GM21619 (cell line): ENCODE data around the gene NPBWR2.
A peak's percentile ranks its signal among the peaks of the same experiment; 100 is the strongest.
"Not testable (repeated sequence)": the region's sequence is repeated elsewhere in the genome, so short reads cannot be mapped to it uniquely, and the experiment has no call there.

Experiments used
- ATAC-seq: cut with Tn5 transposase; IDR thresholded peaks from one replicate; pipeline ENCODE4 v1.9.1; 2021; ENCODE audit not compliant: unreplicated experiment

NPBWR2 gene

DNA sequence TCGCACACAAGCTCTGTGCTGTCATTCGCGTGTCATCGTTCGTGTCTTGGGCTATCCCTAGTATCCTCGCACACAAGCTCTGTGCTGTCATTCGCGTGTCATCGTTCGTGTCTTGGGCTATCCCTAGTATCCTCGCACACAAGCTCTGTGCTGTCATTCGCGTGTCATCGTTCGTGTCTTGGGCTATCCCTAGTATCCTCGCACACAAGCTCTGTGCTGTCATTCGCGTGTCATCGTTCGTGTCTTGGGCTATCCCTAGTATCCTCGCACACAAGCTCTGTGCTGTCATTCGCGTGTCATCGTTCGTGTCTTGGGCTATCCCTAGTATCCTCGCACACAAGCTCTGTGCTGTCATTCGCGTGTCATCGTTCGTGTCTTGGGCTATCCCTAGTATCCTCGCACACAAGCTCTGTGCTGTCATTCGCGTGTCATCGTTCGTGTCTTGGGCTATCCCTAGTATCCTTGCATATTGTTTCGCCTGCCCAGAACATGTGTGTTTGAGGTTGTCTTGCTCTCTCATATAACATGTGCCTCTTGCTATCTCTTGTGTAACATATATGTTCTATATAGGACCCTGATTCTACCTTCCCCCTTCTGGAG, 20.0 kb downstream of the NPBWR2 start:
- ATAC-seq = not testable (repeated sequence)

DNA sequence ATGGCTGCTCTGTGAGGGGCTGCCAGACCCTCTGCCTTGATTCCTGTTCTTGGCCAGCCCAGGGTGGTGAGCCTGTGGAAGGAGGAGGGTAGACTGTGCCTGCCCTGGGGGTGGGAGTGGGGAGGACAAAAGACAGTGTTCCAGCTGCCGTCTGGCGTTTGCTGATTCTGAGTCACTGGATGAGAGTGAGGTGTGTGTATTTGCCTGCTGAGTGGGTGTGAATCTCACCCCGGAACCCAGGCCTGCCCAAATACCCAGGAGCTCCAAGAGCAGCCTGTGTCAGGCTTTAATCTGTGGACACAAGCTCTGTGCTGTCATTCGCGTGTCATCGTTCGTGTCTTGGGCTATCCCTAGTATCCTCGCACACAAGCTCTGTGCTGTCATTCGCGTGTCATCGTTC, 20.6 kb downstream of the NPBWR2 start:
- ATAC-seq = no peak

DNA sequence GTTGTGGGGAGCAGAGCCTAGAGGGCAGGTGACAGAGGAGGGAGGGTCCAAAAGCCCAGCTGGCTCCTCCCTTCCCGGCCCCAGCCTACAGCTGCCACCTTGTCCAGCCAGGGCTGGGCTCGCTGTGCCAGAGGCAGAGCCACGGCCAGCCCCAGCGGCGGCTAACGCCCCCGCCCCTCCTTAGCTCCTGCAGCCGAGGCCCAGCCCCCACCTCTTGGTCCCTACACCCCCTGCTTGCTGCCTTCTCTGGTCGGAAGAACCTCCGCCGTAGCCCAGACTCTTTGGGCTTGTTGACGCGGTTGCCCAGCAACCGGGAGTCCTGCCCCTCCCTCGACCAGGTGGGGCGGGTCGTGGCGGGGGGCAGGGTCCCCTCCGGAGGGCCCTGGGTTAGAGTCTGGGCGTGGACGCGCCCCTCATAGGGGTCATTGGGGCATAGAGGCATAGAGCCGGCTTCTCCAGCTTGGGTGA, 22.6 kb downstream of the NPBWR2 start:
- no peak for ATAC-seq

DNA sequence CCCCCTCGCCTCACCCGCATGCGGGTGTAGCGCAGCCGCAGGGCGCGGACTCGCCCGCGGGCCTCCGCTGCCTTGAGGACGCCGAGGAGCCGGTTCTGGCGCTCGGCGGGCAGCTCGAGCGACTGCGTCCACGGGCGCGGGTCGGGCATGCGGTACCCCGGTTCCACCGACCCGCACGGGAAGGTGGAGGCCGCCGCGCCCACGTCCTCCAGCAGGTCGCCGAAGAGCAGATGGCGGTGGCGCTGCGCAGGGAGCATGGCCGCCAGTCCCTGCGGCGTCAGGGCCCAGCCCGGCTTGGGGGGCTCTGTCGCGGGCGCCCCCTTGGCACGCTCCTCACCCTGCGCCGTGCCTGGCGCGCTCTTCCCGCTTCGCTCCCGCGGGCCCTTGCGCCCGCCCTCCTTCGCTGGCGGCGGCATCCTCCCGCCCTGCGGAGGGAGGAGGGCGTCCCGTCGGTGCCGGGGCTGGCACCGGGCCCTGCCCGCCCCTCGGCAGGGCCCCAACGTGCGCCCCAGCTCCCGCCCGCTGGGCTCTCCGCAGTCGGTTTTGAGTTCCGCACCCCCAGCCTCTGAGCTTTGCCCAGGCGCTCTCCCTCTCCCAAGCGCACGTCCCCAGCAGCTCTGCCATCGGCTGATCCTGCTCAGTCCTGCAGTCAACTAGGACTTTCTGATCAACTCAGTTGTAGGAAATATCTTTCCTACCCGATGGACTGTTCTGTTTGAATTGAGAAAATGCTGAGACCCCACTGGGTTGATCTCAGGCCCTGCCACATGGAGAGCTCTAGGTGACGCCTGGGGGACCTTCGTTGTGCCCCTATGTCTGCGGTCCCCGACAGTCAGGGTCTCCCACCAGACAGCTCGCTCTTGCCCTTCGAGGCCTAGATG, 23.3 kb downstream of the NPBWR2 start, which contains the start of gene LKAAEAR1:
Gene LKAAEAR1, minus strand, starts transcription at position 595 of the 881 bp plus-strand sequence. Its CDS starts 179 bp downstream, at position 416.
- ATAC-seq = no peak

DNA sequence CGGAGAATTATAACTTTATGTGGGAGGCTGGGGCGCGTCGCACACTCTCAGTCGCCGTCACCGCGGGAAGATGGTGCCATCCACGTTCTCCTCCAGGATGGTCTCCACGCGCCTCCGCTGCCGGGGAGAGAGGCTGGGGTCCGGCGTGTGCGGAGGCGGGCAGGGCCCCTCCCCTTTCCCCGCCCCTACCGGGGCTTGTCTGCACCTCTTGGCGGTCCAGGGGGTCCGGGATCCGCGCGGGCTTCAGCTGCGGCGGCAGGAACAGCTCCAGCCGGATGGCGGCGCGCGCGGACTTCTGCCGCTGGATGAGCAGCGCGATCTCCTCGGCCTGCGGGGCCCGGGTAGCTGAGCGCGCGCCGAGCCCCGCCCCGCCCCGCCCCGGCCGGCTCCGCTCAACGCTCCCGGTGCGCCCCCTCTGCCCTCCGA, 24.0 kb downstream of the NPBWR2 start:
- no peak for ATAC-seq

DNA sequence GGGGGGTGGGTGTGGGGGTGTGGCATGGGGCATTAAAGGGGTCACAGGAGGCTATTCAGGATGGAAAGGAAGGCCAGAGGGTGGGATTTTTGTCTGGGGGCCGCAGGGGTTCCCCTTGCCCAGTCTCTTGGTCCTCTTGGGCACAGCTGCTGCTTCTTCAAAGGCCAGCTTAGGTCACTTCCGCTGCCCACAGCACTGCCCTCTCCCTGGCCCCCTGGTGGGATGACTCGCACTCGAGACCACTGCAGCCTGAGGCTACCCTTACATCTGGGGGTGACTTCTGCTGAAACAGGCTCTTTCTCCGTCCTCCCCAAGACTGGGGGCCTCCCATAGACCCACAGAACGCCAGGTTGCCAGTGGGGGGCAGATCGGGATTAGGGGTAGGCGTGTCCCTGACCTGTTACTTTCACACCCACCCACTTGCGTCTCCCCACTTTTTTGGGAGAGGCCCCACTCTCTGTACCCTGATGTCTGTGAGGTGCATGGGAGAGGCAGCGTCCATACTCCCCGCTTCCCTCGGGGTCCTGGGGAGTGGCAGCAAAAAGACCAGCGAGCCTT, 24.5 kb downstream of the NPBWR2 start:
- no peak for ATAC-seq

DNA sequence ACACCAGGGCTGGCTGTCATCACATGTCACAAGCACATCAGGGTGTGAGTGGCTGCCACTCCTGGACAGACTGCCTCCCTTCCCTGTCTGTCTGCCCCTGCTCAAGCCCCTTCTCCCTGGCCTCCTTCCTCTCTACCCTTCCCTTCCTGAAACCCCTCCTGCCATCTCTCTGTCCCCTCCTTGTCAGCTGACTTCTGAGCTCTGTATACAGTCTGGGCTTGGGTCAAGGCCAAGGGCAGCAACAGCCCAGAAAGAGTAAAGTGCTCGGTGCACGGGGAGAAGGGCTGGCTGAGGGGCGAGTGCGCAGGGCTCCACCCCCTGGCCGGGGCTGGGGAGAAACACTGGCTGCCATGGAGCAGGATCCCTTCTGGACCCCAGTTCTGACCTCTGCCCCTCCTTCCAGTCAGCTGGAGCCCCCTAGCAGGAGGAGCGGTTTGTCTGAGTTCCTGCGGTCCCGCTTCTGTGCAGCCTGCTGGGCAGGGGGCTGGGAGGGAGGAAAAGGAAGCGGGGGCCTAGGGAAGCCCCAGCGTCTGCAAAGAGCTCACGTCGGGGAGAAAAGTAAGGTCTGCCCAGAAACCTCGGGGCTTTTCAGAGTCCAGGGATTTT, 25.1 kb downstream of the NPBWR2 start:
- ATAC-seq = no peak

DNA sequence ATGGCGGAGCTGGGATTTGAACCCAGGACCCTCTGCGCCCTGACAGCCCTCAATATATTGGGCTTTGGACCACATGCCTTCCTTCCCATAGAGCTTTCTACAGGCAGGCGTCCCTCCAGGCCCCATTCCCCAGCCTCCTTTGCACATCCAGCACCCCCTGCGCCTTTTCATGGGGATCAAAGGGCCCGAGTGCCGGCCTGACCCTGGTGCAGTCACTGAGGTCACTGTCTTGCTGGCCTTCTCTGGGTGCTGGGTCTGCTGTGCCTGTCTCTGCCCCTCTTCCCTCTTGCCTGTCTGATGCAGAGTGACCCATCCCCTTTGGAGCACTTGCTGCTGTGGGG, 25.8 kb downstream of the NPBWR2 start:
- no peak for ATAC-seq

DNA sequence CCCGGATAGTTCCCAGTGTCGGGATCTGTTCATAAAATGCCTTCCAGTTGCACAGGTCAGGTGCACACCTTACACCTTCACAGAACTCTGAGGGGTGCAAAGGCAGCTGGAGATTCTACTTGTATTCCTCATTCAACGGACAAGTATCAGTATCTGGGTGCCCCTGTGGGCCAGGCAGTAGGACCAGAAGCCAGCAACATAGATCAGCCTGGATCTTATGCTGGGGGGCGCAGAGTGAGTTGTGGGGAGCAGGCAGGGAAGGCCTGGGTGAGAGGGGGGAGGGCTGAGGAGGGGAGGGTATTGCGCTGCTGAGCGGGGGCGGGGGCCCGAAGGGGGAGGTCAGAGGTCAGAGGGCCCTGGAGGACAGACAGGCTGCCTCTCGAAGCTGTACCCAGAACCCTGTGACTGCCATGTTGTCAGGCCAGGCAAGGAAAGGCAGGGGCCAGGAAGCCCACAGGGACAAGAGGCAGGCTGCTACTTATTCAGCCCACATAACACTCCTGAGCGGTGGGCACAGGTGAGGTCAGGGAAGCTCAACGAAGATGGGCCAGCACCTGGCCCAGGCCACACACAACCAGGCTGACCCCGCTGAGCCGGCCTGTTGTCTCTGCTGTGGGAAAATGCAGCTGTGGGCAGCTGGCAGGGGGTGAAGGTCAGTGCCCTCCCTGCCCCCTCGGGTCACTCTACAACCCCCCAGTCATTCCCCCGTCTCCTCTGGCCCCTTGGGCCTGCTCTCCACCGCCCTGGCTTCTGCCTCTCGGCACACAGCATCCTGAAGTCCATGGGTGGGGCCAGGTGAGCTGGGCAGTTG, 26.3 kb downstream of the NPBWR2 start:
- no peak for ATAC-seq

DNA sequence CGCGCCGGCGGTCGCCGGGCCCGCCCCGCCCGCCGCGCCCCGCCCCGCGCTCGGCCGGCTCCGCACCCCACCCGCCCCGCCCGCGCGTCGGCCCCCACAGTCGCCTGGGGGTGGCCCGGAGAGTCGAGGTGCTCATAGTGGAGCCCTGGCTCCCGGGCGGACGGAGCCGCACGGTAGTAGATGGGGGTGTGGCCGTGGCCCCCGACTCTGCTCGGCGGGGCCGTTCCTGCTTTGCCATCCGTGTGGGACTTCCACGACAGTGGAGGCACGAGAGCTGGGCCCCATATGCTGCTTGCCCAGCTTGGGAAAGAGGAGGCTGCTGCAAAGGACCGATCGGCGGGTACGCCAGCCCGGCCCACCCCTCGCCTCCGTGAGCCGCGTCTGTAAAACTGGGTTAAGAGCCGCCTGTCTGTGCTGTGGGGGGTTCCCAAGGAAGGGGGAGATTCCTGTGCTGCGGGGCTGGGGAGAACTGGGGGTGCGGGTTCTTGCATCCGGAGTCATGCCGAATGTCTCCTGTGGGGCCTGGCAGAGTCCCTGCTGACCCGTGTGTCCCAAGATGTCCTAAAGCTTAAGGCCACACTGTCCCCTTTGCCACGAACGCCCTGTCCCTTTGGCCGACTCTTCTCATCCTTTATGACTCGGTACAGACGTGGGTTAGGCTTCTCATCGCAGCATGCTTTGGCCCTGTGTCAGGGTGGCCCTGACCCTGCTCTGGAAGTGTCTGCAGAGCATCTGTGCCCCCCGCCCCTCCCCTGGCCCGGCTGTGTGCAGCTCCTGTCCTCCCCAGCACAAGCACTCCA, 27.2 kb downstream of the NPBWR2 start, which contains the start of gene OPRL1:
Gene OPRL1, plus strand, starts transcription at position 70 of the 800 bp plus-strand sequence. CDS start 12,639 bp downstream, outside the sequence.
- ATAC-seq = no peak

DNA sequence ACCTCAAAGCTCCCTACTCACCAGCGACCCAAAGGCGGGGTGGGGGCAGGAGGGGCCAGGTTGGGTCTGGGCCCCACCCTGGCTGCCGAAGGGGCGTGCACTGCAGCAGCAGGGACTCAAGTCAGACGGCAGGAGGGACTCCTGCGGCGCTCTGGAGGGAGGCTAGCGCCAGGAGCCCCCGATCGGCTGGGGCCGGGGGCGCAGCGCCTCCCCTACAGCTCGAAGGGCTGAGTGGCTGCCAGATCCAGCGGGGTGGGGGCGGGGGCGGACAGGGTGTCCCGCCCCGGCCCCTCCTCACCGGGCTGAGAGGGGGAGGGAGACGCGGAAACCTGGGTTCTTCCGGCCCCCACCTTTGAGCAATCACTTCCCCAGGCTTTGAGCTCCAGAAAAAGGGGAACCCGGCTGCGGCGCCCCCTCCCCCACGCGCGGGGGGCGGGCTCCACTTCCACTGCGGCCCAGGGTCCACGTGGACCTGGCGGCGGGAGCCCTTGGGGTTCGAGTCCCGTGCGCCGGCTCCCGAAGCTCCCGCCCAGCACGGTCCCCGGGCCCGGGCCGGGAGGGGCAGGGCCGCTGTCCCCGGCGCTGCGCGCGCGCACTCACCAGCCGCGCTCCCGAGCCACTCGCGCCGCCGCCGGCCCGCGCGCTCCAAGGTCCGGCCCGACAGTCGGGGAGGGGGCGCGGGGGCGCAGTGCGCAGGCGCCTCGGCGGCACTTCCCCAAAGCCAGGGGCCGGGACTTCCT, 27.9 kb downstream of the NPBWR2 start, which contains the start of gene RGS19:
Gene RGS19, minus strand, starts transcription at position 246 of the 740 bp plus-strand sequence. CDS start 2,632 bp downstream, outside the sequence.
- peak; percentile 36 for ATAC-seq

DNA sequence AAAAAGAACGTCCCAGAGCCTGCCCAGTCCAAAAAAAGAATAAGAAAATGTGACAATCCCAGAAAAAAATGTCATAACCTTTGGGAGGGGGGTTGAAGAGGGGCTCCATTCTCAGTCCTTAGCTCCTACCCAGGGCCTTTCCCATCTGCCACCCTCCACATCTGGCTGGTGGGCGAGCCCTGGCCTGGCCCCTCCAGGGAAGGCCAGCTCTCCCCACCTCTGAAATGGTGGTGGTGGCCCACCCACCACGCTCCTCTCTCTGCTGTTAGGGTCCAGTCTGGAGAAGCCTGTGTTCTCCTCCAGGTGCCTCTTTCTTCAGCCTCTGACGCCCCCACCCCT, 28.5 kb downstream of the NPBWR2 start:
- no peak for ATAC-seq

DNA sequence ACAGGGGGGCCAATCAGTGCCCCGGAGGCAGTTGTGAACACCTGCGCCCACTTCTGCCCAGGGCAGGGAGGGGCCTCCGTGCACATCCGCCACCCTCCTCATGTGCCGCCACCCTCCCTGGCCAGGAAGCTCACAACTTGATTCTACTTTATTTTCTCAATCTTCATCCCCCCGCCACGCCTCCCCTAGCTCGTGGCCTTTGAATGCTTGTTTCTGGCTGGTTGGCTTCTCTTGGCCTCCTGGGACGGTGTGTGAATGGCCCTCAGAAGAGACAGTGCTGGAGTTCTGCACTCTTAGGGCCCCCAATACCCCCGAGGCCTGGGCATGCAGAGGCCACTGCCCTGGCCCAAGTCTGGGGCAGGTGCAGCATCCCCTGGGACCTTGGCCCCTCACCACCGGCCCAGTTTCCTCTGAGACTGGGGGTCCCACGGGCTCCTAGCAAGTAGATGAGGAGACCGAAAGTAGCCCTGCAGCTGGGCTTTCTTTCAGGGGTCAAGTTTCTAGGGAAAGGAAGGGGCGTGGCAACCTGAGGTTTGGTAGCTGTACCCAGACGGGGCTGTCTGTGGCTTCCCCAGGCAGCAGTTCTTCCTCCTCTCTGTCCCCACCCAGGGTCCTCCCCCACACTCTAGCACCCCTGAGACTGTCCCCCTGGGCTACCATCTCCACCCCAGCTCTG, 29.4 kb downstream of the NPBWR2 start:
- no peak for ATAC-seq

DNA sequence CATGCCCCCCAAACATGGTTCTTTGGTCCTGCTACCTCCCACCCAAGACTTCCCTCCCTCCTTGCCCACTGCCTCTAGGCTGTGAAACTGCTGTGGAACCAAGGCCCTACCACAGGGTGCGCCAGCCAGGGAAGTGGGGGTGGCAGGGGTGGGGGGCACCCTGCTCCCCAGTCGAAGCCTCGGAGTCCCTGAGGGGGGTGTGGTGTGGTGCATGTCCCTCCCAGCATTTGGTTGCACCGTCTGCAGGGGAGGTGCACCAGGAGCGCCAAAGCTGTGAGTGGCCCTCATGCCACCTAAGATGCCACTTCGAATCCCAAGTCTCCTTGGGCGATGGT, 29.9 kb downstream of the NPBWR2 start:
- ATAC-seq = no peak

DNA sequence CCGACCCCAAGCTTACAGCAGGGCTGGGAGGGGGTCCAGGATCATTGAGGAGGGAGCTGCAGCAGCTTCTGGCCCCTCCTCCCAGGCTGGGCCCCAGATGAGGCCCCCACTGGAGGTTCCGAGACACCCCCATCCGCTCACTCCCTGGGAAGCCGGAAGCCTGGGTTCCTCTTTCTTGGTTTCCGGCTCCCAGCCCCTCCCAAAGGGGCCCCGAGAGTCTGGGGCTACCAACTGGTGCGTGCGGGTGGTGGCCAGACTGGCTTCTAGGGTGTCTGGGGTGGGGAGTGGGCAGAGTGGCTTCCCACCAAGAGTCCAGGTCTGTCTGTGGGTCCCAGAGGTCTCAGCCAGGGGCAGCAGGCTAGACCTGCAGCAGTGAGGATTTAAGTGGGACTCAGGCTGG, 30.3 kb downstream of the NPBWR2 start:
- no peak for ATAC-seq

DNA sequence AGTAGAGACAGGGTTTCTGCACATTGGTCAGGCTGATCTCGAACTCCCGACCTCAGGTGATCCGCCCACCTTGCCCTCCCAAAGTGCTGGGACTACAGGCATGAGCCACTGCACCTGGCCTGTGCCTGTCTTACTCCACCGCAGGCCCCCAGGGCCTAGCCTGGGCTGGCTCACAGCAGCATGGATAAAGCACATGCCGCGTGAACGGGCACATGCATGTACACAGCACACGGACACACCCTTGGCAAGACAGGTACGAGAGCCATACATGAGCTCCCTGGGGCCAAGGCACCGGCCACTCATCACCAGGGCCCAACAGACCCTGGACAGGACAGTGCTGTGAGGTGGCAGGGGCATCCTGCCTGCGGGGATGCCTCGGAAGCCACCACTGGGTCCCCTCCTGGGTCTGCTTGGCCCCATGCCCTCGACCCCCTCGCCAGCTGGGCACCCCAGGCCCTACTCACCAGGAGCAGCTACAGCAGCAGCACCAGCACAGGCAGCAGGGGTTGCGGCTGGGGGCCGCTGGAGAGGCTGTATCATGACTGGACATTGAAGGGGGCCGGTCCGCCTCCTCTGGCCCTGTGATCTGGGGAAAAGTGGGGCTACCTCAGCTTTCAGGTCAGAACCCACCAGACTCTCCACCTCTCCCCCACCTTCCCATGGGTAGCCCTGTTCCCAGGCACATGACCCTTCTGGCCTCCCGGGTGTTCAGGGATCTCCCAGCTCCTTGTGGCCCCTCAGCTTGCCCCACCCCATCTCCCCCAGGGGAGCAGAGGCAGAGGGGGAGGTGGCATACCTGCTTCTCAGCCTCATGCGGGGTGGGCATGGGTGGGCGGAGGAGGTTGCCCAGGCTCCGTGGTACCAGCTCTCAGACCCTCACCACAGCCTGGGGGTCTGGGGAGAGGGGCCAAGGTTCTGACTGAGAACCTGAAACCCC, 31.0 kb downstream of the NPBWR2 start:
- no peak for ATAC-seq

DNA sequence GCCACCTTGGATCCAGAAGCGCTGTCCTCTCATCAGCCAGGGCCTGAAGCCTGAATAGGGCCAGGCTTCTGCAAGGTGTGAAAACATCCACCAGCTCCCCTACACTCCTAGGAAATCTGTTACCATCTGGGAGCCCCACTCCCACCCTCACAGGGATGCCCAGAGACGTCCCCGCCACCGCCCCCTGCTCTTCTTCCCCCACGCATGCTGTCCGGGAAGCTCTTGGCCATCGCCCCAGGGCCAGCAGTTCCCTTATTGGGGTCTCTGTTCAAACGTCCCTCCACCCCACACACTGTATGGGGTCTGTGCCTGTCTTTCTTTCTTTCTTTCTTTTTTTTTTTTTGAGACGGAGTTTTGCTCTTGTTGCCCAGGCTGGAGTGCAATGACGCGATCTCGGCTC, 31.8 kb downstream of the NPBWR2 start:
- no peak for ATAC-seq

DNA sequence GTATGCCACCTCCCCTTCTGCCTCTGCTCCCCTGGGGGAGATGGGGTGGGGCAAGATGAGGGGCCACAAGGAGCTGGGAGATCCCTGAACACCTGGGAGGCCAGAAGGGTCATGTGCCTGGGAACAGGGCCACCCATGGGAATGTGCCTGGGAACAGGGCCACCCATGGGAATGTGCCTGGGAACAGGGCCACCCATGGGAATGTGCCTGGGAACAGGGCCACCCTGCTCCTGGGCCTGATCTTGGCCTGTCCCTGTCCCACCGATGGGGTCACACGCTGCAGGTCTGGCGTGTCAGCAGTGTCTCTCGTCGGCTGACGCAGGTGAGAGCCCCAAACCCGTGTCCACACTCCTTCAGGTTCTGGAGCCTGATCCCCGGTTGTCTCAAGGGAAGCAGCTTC, 32.4 kb downstream of the NPBWR2 start:
- no peak for ATAC-seq
